OCI-LY1 (cell line): ENCODE data around the gene SMG5.

Experiments used
- EZH2 ChIP-seq: fragments of 200-600 bp; sonication (generic), shearing (Covaris generic); IDR thresholded peaks from 2 replicates; pipeline ENCODE4 v1.8.0; 2017; ENCODE audit warnings: borderline replicate concordance, mixed run types, mild to moderate bottlenecking, antibody characterized with exemption, low read length, moderate library complexity, mixed read lengths
- TF ChIP-seq, protein P1 (sequence below): fragments of 200-600 bp; sonication (generic), shearing (Covaris generic); IDR thresholded peaks from 2 replicates; pipeline ENCODE4 v1.5.1; 2017; ENCODE audit warnings: mild to moderate bottlenecking, antibody characterized with exemption, low read length, moderate library complexity, mixed read lengths

DNA sequence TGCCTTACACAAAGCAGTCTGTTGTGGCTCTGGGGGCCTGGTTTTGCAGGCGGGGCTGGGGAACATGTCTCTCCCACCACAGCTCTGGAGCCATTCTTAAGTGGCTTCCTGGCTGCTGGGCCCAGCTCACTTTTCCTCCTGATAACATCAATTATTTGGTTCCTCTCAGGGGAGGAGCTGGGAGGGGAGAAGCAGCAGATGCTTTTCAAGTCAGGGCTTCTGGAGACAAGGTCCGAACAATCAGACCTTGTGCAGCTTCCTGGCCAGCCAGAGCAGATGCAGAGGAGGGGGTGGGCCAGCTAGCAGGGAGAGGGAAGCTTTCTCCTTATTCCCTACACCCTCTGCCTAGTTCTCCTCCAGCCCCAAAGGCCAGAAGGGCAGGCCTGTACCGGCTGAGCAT, 31.1 kb downstream of the SMG5 start:
- TF ChIP-seq, protein P1, sequence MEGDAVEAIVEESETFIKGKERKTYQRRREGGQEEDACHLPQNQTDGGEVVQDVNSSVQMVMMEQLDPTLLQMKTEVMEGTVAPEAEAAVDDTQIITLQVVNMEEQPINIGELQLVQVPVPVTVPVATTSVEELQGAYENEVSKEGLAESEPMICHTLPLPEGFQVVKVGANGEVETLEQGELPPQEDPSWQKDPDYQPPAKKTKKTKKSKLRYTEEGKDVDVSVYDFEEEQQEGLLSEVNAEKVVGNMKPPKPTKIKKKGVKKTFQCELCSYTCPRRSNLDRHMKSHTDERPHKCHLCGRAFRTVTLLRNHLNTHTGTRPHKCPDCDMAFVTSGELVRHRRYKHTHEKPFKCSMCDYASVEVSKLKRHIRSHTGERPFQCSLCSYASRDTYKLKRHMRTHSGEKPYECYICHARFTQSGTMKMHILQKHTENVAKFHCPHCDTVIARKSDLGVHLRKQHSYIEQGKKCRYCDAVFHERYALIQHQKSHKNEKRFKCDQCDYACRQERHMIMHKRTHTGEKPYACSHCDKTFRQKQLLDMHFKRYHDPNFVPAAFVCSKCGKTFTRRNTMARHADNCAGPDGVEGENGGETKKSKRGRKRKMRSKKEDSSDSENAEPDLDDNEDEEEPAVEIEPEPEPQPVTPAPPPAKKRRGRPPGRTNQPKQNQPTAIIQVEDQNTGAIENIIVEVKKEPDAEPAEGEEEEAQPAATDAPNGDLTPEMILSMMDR: no peak
- TF ChIP-seq EZH2: no peak
